B cell (primary cell): ENCODE data around the gene HDDC3. TPM values are rescaled to one million over a fixed set of nuclear protein-coding genes. Genes with fewer than 3 reads are reported as not detected.

ENCODE experiments used
- ATAC-seq: fragments of 200-7000 bp; cut with Tn5 transposase; one replicate; pipeline ENCODE4 v1.10.0; 2021; ENCODE audit warnings: low read depth, mild to moderate bottlenecking, moderate number of reproducible peaks, moderate library complexity
- CTCF ChIA-PET: fragments of 350-600 bp; sonication (Branson Sonifier 250); formaldehyde crosslinking; loops from one replicate; lab custom pipeline; 2021; ENCODE audit warnings: antibody characterized with exemption, inconsistent platforms; lab: Charles Lee
- POLR2A ChIA-PET: fragments of 350-600 bp; sonication (Branson Sonifier 250); formaldehyde crosslinking; loops from one replicate; lab custom pipeline; 2021; ENCODE audit warnings: antibody characterized with exemption; lab: Charles Lee
- DNase-seq: peaks from one replicate; pipeline ENCODE4 v3.0.0; 2013
- H2AFZ ChIP-seq: 2 replicates; pipeline ENCODE4 v1.6.1; 2012; ENCODE audit warnings: mild to moderate bottlenecking, low read depth, low read length; ENCODE audit not compliant: insufficient read depth, poor library complexity, severe bottlenecking
- H3K27ac ChIP-seq, 2 donors: 1 replicate in 1 of 2; 2 replicates in 1 of 2; pipeline ENCODE4 v1.5.1; 2012 to 2013; ENCODE audit warnings: low read length in 2 of 2, mild to moderate bottlenecking in 2 of 2, moderate library complexity in 1 of 2
- H3K27me3 ChIP-seq, 4 experiments: fragments of 200-600 bp in 1 of 4; sonication (generic) in 1 of 4; replicated peaks in 1 of 4; 1 replicate in 2 of 4; 2 replicates in 2 of 4; pipeline versions ENCODE4 v1.6.1 to v1.7.0; 2013 to 2016; ENCODE audit warnings: low read length in 3 of 4, mild to moderate bottlenecking in 2 of 4, mixed read lengths in 1 of 4, moderate library complexity in 1 of 4; ENCODE audit not compliant: insufficient read depth in 4 of 4, control insufficient read depth in 3 of 4; ENCODE audit errors: control extremely low read depth in 1 of 4
- H3K36me3 ChIP-seq, 2 experiments: replicated peaks in 1 of 2; 1 replicate in 1 of 2; 2 replicates in 1 of 2; pipeline versions ENCODE4 v1.6.1 to v1.7.1; 2013; ENCODE audit warnings: low read length in 1 of 2; ENCODE audit not compliant: insufficient read depth in 2 of 2, control insufficient read depth in 1 of 2; ENCODE audit errors: control extremely low read depth in 1 of 2, extremely low read depth in 1 of 2
- H3K4me1 ChIP-seq, 2 donors: fragments of 200-600 bp in 1 of 2; sonication (generic) in 1 of 2; 1 replicate in 1 of 2; 2 replicates in 1 of 2; pipeline versions ENCODE4 v1.5.1 to v1.6.1; 2013 to 2017; ENCODE audit warnings: low read length in 2 of 2; ENCODE audit not compliant: control insufficient read depth in 2 of 2, insufficient read depth in 2 of 2
- H3K4me2 ChIP-seq: replicated peaks from 2 replicates; pipeline ENCODE3; 2012; ENCODE audit warnings: mild to moderate bottlenecking, low read depth, low read length; ENCODE audit not compliant: poor library complexity, severe bottlenecking
- H3K4me3 ChIP-seq, 5 experiments: fragments of 200-600 bp in 1 of 5; sonication (generic) in 1 of 5; 1 replicate in 3 of 5; 2 replicates in 2 of 5; pipeline versions ENCODE4 v1.5.1 to v1.7.0; 2011 to 2016; ENCODE audit warnings: low read length in 4 of 5, mild to moderate bottlenecking in 4 of 5, low read depth in 2 of 5, control low read depth in 1 of 5, moderate library complexity in 1 of 5; ENCODE audit not compliant: insufficient read depth in 1 of 5; ENCODE audit errors: control extremely low read depth in 1 of 5, extremely low read depth in 1 of 5
- H3K79me2 ChIP-seq: fragments of 200-600 bp; sonication (generic); one replicate; pipeline ENCODE4 v1.6.0; 2016; ENCODE audit warnings: low read length; ENCODE audit not compliant: control insufficient read depth, insufficient read depth
- H3K9ac ChIP-seq: fragments of 200-600 bp; sonication (generic); 2 replicates; pipeline ENCODE4 v1.6.1; 2017; ENCODE audit warnings: mild to moderate bottlenecking, low read length, moderate library complexity
- H3K9me3 ChIP-seq, 3 donors: one replicate each; pipeline versions ENCODE4 v1.6.1 to v1.7.1; 2013; ENCODE audit warnings: low read length in 2 of 3; ENCODE audit not compliant: control insufficient read depth in 2 of 3, insufficient read depth in 1 of 3; ENCODE audit errors: control extremely low read depth in 1 of 3
- H4K20me1 ChIP-seq: 2 replicates; pipeline ENCODE4 v1.6.0; 2012; ENCODE audit warnings: mild to moderate bottlenecking, low read length; ENCODE audit not compliant: insufficient read depth, control insufficient read depth, poor library complexity, severe bottlenecking
- H3K27ac Mint-ChIP-seq: one replicate; pipeline ENCODE4 v1.8.0; 2021; ENCODE audit warnings: mixed read lengths
- H3K27me3 Mint-ChIP-seq: one replicate; pipeline ENCODE4 v1.8.0; 2021; ENCODE audit warnings: mixed read lengths
- H3K4me1 Mint-ChIP-seq: one replicate; pipeline ENCODE4 v1.8.0; 2021; ENCODE audit warnings: mixed read lengths
- H3K4me3 Mint-ChIP-seq: one replicate; pipeline ENCODE4 v1.8.0; 2021; ENCODE audit warnings: mixed read lengths
- H3K9me3 Mint-ChIP-seq: one replicate; pipeline ENCODE4 v1.8.0; 2022; ENCODE audit warnings: mixed read lengths; ENCODE audit not compliant: insufficient read depth
- CTCF ChIP-seq: fragments of 200-600 bp; IDR thresholded peaks from one replicate; pipeline ENCODE4 v1.8.0; 2022; ENCODE audit warnings: antibody characterized with exemption, mild to moderate bottlenecking
- EZH2 ChIP-seq: IDR thresholded peaks from 2 replicates; pipeline ENCODE4 v1.6.1; 2012; ENCODE audit warnings: borderline replicate concordance, low read depth, mild to moderate bottlenecking, moderate library complexity, low read length; ENCODE audit not compliant: insufficient read depth, poor library complexity, severe bottlenecking
- WGBS: methylation state at CpG from one replicate; pipeline ENCODE4 v1.1.5; 2013; ENCODE audit warnings: missing lambda C conversion rate; ENCODE audit not compliant: insufficient coverage; 5-methylcytosine and 5-hydroxymethylcytosine counted together
- intact Hi-C: fragments of 100-400 bp; cut with micrococcal nuclease; formaldehyde crosslinking; loops from one replicate; pipeline ENCODE4 v1.10.0; 2022
- polyA plus RNA-seq: library from polyadenylated mRNA; depleted of rRNA; stranded (reverse); fragments of >200 nt; gene quantifications from 2 replicates; pipeline ENCODE4 v1.2.3, GENCODE V29; 2012
- total RNA-seq, 2 donors: library from RNA; stranded (reverse); fragments of 120-200 nt in 1 of 2; gene quantifications; 1 replicate in 1 of 2; 2 replicates in 1 of 2; pipeline versions ENCODE4 v1.2.3 to v1.2.4, GENCODE V29; 2013 to 2022

HDDC3 gene
- total and polyA plus RNA-seq, 2 donors (not counting 1 experiment from before 2014, with no cell fraction given): 23.9 to 26.8 TPM

- TF ChIP-seq EZH2: no peak
- TF ChIP-seq CTCF: no peak
- Mint-ChIP-seq H3K4me3 (no peak overlapping the region), H3K9me3 (no peaks in the 10 kb centered on the region), H3K27ac (no peak overlapping the region), H3K27me3 (no peaks in the 10 kb centered on the region), H3K4me1 (no peaks in the 10 kb centered on the region)
- Histone ChIP-seq H3K79me2 (no peaks in the 10 kb centered on the region), H3K36me3 (peaks cover 0 to 27% of the 10 kb centered on the region in 2 experiments), H3K27me3 (no peaks in the 10 kb centered on the region), H3K4me2 (no peak overlapping the region), H4K20me1 (no peaks in the 10 kb centered on the region), H3K4me3 (no peak overlapping the region), H3K27ac (no peak overlapping the region), H3K9me3 (no peaks in the 10 kb centered on the region), H3K4me1 (no peaks in the 10 kb centered on the region), H3K9ac (no peak overlapping the region), H2AFZ (no peak overlapping the region)
- ChIA-PET CTCF (interaction anchor here (1.5 to 1.7 kb wide), 2 partner anchors 10 to 12 kb away, joined by 6 to 7 read pairs; partner anchors contain the start of gene RCCD1), POLR2A (no interaction called here)
- intact Hi-C loops: no loop called here
- DNase-seq (no peak), ATAC-seq (no peak)
- WGBS: 96% methylated on average over 4 of the region's 9 CpGs
Measured at GRCh38 chr15:90966262-90966661, 33.9 kb upstream of the HDDC3 start.

GRCh38 chr15:90962021-90962420, 29.7 kb upstream of the HDDC3 start:
- H3K27me3 ChIP-seq: no peaks in the 10 kb centered on the region
- ChIA-PET POLR2A (no interaction called here), CTCF (no interaction called here)
- ATAC-seq (no peak), DNase-seq (no peak)
- no peak overlapping the region for H3K4me2 ChIP-seq
- H2AFZ ChIP-seq: no peak overlapping the region
- H3K79me2 ChIP-seq: no peaks in the 10 kb centered on the region
- H3K27me3 Mint-ChIP-seq: no peaks in the 10 kb centered on the region
- peaks cover 4% of the 10 kb centered on the region for H3K4me1 Mint-ChIP-seq
- no peak overlapping the region for H3K4me3 ChIP-seq
- 92% methylated on average over 4 of the region's 4 CpGs for WGBS
- TF ChIP-seq CTCF (no peak), EZH2 (no peak)
- H3K36me3 ChIP-seq: peaks cover 0 to 34% of the 10 kb centered on the region in 2 experiments
- H4K20me1 ChIP-seq: no peaks in the 10 kb centered on the region
- H3K9me3 Mint-ChIP-seq: no peaks in the 10 kb centered on the region
- no peak overlapping the region for H3K4me3 Mint-ChIP-seq
- H3K27ac Mint-ChIP-seq: no peak overlapping the region
- H3K4me1 ChIP-seq: no peaks in the 10 kb centered on the region
- no peaks in the 10 kb centered on the region for H3K9me3 ChIP-seq
- no peak overlapping the region for H3K9ac ChIP-seq
- intact Hi-C loops: no loop called here
- no peak overlapping the region for H3K27ac ChIP-seq
